ENCODE data around the gene IBTK.
A peak's percentile ranks its signal among the peaks of the same experiment; 100 is the strongest.
"Not testable (repeated sequence)": the region's sequence is repeated elsewhere in the genome, so short reads cannot be mapped to it uniquely, and the experiment has no call there.

The IBTK gene, protein sequence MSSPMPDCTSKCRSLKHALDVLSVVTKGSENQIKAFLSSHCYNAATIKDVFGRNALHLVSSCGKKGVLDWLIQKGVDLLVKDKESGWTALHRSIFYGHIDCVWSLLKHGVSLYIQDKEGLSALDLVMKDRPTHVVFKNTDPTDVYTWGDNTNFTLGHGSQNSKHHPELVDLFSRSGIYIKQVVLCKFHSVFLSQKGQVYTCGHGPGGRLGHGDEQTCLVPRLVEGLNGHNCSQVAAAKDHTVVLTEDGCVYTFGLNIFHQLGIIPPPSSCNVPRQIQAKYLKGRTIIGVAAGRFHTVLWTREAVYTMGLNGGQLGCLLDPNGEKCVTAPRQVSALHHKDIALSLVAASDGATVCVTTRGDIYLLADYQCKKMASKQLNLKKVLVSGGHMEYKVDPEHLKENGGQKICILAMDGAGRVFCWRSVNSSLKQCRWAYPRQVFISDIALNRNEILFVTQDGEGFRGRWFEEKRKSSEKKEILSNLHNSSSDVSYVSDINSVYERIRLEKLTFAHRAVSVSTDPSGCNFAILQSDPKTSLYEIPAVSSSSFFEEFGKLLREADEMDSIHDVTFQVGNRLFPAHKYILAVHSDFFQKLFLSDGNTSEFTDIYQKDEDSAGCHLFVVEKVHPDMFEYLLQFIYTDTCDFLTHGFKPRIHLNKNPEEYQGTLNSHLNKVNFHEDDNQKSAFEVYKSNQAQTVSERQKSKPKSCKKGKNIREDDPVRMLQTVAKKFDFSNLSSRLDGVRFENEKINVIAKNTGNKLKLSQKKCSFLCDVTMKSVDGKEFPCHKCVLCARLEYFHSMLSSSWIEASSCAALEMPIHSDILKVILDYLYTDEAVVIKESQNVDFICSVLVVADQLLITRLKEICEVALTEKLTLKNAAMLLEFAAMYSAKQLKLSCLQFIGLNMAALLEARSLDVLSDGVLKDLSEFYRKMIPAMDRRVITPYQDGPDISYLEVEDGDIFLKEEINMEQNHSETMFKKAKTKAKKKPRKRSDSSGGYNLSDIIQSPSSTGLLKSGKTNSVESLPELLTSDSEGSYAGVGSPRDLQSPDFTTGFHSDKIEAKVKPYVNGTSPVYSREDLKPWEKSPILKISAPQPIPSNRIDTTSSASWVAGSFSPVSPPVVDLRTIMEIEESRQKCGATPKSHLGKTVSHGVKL (N-terminal part only)

DNA sequence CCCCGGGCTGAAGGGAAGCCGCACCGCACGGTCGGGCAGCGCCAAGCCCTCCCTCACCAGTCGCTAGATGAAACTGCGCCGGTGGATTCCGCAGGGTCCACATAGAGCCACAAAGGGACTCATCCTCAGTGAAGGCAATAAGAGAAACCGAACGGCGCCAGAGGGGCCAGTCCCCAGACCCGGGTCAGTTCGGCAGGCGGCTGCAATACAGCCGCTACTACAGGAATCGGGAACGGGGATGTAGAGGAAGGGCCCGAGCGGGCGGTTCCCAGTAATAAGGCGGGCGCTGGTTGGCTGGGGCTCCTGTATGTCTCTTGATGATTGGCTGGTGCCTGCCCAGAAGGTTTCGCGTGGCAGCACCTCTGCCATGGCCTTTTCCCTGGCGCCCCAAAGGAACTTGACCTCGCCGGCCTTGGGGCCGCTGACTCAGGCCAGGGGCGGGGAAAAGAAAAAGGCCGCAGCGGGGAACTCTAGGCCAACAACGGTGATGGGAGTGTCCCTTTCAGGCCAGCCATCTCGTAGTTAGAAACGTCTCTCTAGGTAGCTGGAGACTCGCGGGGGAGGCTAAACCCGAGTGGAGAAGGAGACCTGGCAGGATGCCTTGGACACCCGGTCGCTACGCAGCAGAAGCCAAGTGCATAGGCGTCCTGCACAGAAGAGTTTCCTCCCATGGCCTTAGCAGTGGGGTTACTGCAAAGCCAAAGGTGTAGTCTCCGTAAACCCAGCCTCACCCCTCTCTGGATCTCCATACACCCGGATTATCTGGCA, at the start of gene IBTK:
TSS of gene IBTK (minus strand) at position 240 of the 768 bp plus-strand sequence. CDS start 7,258 bp downstream, outside the sequence.
- TF ChIP-seq, protein P1, sequence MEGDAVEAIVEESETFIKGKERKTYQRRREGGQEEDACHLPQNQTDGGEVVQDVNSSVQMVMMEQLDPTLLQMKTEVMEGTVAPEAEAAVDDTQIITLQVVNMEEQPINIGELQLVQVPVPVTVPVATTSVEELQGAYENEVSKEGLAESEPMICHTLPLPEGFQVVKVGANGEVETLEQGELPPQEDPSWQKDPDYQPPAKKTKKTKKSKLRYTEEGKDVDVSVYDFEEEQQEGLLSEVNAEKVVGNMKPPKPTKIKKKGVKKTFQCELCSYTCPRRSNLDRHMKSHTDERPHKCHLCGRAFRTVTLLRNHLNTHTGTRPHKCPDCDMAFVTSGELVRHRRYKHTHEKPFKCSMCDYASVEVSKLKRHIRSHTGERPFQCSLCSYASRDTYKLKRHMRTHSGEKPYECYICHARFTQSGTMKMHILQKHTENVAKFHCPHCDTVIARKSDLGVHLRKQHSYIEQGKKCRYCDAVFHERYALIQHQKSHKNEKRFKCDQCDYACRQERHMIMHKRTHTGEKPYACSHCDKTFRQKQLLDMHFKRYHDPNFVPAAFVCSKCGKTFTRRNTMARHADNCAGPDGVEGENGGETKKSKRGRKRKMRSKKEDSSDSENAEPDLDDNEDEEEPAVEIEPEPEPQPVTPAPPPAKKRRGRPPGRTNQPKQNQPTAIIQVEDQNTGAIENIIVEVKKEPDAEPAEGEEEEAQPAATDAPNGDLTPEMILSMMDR (IDR thresholded peaks at IDR 0.05; ENCODE audit: insufficient read depth, low read length, poor library complexity, severe bottlenecking): no peak
- Histone ChIP-seq H3K27me3 (replicated peaks; ENCODE audit: control insufficient read depth, insufficient read depth, low read length) (no peaks in the 10 kb centered on the region), H3K36me3 (ENCODE audit: control insufficient read depth, insufficient read depth, low read length) (no peaks in the 10 kb centered on the region), H3K4me3 (replicated peaks; ENCODE audit: low read depth, low read length) (peak within 1 kb of the TSS; percentile 77)
- DNase-seq (ENCODE audit: extremely low read depth, insufficient read length): peak; percentile 89

DNA sequence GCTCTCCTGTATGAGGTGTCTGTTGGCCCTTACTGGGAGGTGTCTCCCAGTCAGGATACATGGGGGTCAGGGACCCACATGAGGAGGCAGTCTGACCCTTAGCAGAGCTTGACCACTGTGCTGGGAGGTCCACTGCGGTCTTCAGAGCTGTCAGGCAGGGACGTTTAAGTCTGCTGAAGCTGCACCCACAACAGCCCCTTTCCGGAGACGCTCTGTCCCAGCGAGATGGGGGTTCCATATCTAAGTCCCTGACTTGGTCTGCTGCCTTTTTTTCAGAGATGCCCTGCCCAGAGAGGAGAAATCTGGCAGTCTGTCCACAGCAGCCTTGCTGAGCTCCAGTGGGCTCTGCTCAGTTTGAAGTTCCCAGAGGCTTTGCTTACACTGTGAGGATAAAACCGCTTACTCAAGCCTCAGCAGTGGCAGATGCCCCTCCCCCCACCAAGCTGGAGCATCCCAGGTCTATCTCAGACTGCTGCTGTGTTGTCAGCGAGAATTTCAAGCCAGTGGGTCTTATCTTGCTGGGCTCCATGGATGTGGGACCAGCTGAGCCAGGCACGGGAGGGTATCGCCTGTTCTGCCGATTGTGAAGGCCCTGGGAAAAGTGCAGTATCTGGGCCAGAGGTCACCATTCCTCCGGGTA, 36.3 kb upstream of the IBTK start:
- Histone ChIP-seq H3K27me3 (replicated peaks; ENCODE audit: control insufficient read depth, insufficient read depth, low read length) (no peaks in the 10 kb centered on the region), H3K36me3 (ENCODE audit: control insufficient read depth, insufficient read depth, low read length) (no peaks in the 10 kb centered on the region), H3K4me3 (replicated peaks; ENCODE audit: low read depth, low read length) (no peak overlapping the region)
- DNase-seq (ENCODE audit: extremely low read depth, insufficient read length): no peak
- TF ChIP-seq, protein P1 (IDR thresholded peaks at IDR 0.05; ENCODE audit: insufficient read depth, low read length, poor library complexity, severe bottlenecking): no peak

DNA sequence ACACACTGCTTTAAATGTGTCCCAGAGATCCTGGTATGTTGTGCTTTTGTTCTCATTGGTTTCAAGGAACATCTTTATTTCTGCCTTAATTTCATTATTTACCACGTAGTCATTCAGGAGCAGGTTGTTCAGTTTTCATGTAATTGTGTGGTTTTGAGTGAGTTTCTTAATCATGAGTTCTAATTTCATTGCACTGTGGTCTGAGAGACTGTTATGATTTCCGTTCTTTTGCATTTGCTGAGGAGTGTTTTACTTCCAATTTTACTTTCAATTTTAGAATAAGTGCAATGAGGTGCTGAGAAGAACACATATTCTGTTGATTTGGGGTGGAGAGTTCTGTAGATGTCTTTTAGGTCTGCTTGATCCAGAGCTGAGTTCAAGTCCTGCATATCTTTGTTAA, 34.0 kb upstream of the IBTK start:
- not testable (repeated sequence) for H3K4me3 ChIP-seq (replicated peaks; ENCODE audit: low read depth, low read length); H3K27me3 ChIP-seq (replicated peaks; ENCODE audit: control insufficient read depth, insufficient read depth, low read length); DNase-seq (ENCODE audit: extremely low read depth, insufficient read length); H3K36me3 ChIP-seq (ENCODE audit: control insufficient read depth, insufficient read depth, low read length)

DNA sequence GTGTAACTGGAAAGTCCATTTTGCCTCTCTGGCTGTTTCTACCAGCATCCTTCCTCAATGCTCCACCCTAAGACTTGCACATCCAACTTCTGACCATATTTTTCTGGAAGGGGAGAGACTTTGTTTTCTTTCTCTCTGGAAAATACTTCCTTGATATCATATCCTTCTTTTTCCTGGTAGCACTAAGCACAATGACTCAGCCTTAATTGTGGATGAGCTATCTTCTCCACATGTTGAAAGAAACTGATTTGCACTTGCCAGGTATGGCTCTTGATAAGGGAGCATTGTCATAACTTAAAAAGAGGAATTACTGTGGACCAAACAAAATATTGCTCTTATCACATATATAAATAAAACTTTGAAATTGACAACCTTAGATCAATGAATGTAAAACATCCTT, 30.1 kb upstream of the IBTK start:
- Histone ChIP-seq H3K27me3 (replicated peaks; ENCODE audit: control insufficient read depth, insufficient read depth, low read length) (no peaks in the 10 kb centered on the region), H3K36me3 (ENCODE audit: control insufficient read depth, insufficient read depth, low read length) (no peaks in the 10 kb centered on the region), H3K4me3 (replicated peaks; ENCODE audit: low read depth, low read length) (no peak overlapping the region)
- DNase-seq (ENCODE audit: extremely low read depth, insufficient read length): no peak
- TF ChIP-seq, protein P1 (IDR thresholded peaks at IDR 0.05; ENCODE audit: insufficient read depth, low read length, poor library complexity, severe bottlenecking): no peak

DNA sequence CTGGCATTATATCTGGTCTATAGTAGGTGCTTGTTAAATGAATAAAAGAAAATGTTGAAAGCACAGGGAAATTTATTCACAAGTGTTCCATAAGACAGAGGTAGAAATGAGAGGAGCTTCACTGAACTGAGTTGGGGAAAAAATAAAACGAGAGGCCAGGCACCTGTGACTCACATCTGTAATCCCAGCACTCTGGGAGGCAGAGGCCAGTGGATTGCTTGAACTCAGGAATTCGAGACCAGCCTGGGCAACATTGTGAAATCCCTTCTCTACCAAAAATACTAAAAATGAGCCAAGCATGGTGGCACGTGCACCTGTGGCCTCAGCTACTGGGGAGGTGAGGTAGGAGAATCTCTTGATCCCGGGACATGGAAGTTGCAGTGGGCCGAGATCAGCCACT, 28.1 kb upstream of the IBTK start:
- no peak for DNase-seq (ENCODE audit: extremely low read depth, insufficient read length)
- TF ChIP-seq, protein P1 (IDR thresholded peaks at IDR 0.05; ENCODE audit: insufficient read depth, low read length, poor library complexity, severe bottlenecking): no peak
- no peaks in the 10 kb centered on the region for H3K36me3 ChIP-seq (ENCODE audit: control insufficient read depth, insufficient read depth, low read length)
- no peak overlapping the region for H3K4me3 ChIP-seq (replicated peaks; ENCODE audit: low read depth, low read length)
- no peaks in the 10 kb centered on the region for H3K27me3 ChIP-seq (replicated peaks; ENCODE audit: control insufficient read depth, insufficient read depth, low read length)

Measured in GM06990 (cell line).